ENCODE measurements around the gene RAB39B. TPM values are rescaled to one million over a fixed set of nuclear protein-coding genes. Genes with fewer than 3 reads are reported as not detected.
A peak's percentile ranks its signal among the peaks of the same experiment; 100 is the strongest.
"Not testable (repeated sequence)": the region's sequence is repeated elsewhere in the genome, so short reads cannot be mapped to it uniquely, and the experiment has no call there.

The RAB39B gene, protein sequence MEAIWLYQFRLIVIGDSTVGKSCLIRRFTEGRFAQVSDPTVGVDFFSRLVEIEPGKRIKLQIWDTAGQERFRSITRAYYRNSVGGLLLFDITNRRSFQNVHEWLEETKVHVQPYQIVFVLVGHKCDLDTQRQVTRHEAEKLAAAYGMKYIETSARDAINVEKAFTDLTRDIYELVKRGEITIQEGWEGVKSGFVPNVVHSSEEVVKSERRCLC
- total RNA-seq: 0.51 TPM

DNA sequence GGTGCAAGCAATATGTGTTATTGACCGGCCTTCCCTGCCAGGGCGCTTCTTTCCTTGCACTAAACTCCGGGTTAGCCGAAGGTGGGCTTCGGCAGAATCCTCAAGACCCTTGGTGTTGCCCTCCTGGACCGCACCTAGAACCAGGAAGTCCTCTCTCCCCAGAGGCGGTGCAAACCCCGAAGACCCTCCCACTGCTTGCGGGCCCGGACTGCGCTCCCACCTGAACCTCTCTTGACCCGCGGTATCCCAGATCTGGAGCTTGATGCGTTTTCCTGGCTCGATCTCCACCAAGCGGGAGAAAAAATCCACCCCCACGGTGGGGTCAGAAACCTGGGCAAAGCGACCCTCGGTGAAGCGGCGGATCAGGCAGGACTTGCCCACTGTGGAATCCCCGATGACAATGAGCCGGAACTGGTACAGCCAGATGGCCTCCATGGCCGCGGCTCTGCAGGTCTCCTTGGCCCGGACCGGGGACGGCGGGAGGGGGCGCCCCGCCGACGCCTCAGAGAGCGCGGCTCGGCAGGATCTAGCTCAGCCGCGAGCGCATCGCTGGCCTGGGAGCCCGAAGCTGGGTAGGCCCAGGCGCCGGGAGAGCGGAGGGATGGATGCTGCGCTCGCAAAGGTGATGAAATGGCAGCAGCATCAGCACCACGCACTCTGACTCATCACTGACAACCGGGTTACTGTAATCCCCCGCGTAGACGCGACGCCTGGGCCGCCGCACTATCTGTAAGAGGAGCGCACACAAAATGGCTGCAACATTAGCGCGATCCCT, at the start of gene RAB39B:
Gene RAB39B (minus strand): TSS at position 638 of the 775 bp plus-strand sequence. CDS start 203 bp downstream, at position 435.
- peak; percentile 57 for DNase-seq

DNA sequence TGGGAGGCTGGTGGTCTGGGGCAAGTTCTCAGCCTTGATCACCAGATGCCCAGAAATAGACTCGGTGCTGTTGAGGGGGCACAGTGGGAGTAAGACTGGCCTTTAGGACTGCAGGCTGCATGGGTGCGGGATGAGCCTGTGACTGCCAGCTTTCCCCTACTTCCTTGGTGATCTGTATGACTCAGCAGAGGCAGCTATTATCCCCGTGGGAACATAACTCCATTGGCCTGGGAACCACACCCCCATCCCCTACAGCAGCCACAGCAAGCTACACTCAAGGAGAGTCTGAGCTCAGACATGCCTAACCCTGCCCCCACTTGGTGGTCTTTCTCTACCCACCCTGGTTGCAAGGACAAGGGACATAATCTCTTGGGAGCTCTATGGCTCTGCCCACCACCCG, 49.5 kb upstream of the RAB39B start:
- DNase-seq: no peak

DNA sequence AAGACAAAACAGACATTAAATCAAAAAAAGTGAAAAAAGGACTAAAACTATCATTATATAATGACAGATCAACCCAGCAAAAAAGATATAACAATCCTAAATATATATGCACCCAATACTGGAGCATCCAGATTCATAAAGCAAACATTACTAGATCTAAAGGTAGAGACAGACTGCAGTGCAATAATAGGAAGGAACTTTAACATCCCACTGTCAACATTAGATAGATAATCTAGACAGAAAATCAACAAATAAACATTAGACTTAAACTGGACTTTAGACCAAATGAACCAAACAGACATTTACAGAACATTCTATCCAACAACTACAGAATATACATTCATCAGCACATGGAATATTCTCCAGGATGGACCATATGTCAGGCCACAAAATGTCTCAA, 29.5 kb upstream of the RAB39B start:
- DNase-seq: no peak

DNA sequence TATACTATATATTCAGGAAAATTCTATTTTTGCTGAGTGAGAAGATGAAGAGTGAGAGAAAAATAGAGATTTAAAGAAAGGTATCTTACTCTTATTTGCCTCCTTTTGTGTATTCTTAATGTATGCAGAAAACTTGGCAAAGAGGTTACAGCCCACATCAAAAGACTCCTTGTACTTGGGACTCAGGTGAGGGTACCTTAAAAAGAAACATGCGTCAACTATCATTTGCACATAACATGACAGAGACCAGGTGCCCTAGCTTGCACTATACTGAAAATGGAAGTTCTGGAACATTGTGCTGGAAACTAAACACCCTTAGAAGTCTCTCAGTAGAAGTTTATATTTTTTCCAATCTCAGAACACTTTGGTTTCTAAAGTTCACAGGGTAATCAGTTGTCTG, 15.6 kb upstream of the RAB39B start:
- DNase-seq: no peak

DNA sequence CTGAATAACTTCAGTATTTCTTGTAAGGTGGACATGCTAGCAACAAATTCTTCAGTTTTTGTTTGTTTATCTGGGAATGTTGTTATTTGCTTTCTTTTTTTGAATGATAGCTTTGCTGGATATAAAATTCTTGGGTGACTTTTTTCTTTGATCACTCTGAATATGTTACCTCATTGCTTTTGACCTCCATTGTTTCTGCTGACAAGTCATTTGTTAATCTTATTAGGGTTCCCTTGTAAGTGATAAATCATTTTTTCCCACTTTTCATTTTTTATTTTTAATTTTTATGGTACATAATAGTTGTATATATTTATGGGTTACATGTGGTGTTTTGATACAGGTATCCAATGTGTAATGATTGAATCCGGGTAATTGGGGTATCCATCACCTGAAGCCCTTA, 6.7 kb upstream of the RAB39B start:
- DNase-seq: no peak

DNA sequence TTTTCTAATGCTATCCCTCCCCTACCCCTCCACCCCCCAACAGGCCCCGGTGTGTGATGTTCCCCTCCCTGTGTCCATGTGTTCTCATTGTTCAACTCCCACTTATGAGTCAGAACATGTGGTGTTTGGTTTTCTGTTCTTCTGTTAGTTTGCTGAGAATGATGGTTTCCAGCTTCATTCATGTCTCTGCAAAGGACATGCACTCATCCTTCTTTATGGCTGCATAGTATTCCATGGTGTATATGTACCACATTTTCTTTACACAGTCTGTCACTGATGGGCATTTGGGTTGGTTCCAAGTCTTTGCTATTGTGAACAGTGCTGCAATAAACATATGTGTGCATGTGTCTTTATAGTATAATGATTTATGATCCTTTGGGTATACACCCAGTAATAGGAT, 3.7 kb upstream of the RAB39B start:
- DNase-seq: not testable (repeated sequence)

DNA sequence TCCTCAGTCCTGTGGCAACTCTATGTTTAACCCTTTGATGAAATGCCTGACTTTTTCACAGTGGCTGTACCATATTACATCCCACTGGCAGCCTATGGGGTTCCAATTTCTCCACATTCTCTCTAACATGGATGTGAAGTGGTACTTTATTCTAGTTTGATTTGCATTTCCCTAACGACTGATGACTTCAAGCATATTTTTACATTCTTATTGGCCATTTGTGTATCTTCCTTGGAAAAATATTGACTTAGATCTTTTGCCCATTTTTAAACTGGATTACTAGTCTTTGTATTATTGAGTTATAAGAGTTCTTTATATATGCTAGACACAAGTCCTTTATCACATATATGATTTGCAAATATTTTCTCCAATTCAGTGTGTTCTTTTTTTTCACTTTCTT, 2.1 kb upstream of the RAB39B start:
- DNase-seq: no peak

DNA sequence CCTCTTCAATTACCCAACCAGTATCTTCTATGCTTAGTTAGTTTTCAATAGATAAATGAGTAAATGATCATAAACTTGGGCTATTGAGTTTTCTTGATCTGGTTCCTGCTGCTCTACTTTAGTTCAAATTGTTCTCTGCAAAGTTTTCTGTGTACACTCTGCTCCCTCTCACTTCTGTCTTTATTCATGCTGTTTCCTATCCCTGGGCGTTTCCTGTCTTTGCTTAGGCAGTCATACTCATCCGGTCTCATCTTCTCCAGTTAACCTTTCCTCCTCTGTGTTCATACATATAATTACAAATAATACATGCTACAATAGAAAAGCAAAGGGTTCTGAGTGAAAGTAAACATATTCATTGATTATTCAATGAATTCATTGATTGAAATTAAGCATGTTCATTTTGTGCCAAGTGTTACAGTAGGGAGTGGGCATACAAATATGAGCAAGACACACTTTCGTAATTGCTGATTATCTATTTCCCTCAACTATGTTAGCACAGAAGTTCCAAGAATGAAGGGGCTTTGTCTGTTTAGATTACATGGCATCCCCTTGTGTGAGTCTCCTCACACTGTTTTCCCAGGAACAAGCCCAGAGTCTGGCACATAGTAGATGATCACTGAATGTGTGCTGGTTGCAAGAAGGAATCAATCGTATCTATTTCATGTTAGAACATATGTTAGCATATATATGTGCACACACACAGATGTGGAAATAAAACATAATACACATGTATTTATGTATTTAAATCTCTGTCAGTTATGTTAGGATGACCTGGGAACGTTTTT, 1.1 kb downstream of the RAB39B start:
- DNase-seq: no peak

DNA sequence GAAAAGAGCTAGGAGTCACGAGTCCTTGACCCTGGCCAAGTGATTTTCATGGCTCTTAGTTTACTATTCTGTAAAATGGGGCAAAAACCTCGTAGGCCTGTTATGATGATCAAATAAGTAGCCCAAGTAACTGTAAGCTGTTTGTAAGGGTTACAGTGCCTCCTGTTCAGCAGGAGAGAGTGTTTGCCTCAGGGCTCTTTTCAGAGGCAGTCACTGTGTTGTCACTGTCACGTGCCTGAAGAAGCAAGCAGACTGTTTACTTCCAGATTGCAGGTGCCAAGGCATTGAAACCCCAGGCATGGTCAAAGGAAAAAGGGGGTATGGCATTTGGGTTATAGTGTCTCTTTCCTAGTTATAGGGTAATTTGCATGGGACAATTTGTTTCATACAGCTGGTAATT, 4.5 kb downstream of the RAB39B start:
- DNase-seq: no peak

DNA sequence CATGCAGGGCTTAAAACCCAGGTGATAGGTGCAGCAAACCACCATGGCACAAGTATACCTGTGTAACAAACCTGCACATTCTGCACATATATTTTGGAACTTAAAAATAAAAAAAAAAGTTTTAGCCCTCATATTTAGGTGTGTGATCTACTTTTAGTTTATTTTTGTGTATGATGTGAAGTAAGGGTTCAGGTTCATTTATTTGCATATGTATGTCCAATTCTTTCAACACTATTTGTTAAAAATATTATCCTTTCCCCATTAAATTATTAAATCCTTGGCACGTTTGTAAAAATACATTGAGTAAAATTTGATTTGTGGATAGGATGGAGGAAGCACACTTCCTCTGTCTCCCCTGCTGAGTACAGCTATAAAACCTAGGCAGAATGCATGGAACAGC, 12.9 kb downstream of the RAB39B start:
- no peak for DNase-seq

DNA sequence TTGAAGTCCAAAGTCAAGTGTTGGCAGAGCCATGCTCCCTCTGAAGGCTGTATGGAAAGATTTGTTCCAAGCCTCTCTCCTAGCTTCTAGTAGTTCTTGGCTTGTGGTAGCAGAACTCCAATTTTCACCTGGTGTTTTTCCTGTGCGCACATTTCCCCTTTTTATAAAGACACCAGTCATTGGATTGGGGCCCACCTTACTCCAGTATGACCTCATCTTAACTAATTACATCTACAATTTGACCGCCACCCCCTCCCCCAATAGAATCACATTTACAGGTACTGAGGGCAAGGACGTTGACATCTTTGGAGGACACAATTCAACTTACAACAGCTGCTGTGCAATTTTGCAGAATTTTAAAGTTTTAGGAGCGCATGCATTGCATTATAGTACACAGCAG, 16.8 kb downstream of the RAB39B start:
- DNase-seq: no peak

DNA sequence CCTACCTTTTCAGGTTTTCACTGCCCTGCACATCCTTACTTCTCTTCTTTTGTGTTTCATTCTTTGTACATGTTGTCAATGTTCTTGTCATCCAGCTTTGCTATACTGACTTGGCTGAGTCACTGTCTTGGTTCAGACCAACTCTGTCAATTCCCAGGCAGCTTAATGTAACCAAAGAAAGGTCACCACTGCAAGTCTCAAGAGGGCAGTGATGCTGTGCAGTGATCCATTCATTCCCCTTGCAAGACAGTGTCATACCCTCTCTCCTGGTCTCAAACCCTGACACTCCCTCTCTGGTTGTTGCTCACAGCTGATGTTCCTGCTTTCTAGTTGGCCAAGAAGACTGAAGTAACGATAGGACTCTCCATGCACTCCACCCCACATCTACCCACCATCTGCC, 17.5 kb downstream of the RAB39B start:
- DNase-seq: no peak

DNA sequence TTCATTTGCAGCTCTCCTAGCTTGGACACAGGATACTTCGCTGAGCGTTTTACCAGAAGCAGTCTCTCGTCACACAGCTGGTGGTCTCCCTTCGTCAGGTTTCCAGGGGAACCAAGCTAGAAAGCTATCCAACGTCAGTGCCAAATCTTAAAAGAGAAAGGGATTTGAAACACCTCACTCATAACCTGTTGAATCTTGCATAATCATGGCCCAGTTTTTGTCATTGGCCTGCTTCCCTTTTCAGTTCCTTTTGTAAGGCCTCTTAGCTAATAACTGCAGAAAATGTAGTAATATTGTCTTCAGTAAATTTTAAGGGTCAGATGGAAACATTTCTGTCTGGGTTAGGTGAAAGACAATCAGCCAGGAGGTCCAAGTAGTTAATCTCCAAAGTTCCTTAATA, 22.0 kb downstream of the RAB39B start:
- peak; percentile 1 for DNase-seq

DNA sequence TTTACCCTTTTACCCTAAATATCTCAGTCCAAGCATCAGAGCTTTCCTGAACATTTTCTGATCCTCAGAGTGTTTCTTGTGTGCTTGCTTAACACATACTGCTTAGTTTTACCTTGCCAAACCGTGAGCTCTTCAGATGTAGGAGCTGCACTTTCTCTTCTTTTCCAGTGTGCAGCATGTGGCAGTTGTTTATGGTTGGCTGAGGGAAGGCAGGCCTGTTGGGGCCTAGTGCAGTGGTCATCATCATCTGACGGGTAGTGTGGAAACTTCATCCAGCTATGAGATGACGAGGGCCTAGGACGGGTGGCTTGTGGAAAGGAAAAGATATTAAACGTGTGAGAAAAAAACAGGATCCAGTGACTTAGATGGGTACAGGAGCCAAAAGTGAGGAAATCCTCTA, 26.6 kb downstream of the RAB39B start:
- DNase-seq: no peak

DNA sequence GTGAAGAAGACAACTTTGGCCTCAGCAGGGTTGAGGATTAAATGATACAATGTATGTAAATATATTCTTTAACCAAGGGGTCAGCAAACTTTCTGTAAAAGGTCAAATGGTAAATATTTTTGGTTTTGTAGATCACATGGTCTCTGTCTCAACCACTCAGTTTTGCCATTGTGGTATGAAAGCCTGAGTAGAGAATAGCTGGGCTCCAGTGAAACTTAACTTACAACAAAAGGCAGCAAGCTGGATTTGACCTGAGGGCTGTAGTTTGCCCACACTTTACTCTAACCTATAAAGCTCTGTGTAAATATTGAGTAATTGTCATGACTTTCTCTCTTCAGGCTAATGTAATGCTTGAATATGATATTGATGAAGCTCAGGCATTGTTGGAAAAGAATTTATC, 28.4 kb downstream of the RAB39B start:
- no peak for DNase-seq

DNA sequence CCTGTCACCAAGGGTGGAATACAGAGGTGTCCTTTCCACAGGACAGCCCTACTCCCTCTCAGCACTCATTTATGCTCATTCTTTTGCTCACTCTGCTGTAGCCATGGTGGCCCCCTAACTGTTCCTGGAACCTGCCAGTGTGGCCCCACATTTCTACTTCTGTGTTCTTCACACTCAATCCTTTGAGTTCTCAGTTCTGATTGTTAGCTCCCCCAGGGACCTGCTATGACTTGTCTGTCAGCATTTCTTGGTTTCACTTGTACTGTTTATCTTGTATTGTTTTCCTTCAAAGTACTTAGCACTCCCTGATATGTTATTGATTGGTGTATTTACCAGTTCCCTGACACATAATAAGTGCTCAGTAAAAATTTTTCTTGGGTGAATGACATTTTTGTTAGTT, 33.1 kb downstream of the RAB39B start:
- DNase-seq: no peak

DNA sequence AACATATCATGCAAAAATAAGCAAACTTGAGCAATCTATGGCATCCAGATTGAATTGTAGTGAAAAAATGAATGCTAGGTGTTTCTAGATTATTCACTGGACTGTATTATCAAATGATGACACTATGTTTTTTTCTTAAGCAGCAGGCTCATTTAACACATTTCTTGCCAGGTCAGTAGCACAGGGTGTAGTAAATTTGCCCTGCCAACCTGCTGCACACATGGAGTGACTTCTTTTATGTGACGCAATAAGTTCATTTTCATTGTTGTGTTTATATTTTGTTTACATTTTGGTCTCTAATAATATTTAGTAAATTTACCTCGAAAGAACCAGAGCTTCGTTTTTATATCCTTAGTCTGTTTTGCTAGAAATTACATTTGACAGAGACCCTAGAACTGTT, 38.5 kb downstream of the RAB39B start:
- DNase-seq: no peak

DNA sequence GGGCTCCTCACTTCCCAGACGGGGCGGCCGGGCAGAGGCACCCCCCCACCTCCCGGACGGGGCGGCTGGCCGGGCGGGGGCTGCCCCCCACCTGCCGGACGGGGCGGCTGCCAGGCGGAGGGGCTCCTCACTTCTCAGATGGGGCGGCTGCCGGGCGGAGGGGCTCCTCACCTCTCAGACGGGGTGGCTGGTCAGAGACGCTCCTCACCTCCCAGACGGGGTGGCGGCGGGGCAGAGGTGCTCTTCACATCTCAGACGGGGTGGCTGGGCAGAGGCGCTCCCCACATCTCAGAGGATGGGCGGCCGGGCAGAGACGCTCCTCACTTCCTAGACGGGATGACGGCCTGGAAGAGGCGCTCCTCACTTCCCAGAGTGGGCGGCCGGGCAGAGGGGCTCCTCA, 40.5 kb downstream of the RAB39B start:
- not testable (repeated sequence) for DNase-seq

DNA sequence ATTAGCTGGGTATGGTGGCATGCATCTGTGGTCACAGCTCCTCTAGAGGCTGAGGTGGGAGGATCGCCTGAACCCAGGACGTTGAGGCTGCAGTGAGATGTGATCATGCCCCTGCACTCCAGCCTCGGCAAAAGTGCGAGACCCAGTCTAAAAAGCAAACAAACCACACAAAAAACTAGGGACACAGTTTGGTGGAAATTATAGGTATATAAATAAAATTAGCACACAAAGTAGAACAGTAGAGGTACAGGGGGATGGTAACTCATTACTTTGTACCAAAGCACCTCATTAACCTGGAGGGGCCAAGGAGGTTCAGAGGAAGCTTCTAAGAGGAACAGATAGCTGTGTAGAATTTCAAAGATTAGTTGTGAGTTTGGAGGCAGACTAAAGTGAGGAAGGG, 42.9 kb downstream of the RAB39B start:
- no peak for DNase-seq

DNA sequence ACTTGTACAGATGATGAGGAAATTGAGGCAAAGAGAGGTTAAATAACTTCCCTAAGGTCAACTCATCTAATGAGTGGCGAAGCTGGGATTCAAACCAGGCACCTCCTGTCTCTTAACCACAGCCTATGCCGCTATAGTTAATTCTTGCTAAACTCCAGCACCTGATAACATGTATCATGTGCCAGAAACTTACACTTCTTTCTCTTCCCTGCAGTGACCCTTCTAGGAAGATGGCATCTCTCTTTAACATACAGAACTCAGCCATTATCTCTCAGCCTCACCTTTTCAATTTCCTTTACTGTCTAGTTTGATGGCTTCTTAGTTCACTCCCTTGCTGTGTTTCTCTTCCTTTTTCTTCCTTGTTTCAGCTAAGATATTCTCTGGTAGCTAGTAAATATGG, 45.5 kb downstream of the RAB39B start:
- no peak for DNase-seq

DNA sequence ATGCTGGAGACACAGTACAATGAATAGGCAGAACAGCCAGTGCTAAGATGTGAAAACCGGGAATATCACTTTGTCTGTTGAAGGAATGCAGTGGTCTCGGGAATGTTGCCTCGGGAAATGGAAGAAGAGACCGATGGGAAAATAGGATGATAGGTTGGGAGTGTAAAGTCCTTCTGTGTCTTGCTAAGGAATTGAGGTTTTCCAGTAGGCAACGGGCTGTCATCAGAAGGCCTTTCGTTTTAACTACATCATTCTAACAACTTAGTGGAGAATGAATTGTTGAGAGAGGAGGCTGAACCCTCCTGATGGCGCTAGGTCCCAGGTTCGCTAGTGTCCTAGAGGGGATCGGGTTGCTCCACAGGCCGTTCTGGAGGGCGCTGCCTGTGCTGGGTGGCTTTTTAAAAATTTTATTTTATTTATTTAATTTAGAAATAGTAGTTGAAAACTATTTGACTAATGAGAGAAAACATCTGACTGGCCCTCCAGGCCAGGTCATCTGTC, 47.3 kb downstream of the RAB39B start:
- no peak for DNase-seq

DNA sequence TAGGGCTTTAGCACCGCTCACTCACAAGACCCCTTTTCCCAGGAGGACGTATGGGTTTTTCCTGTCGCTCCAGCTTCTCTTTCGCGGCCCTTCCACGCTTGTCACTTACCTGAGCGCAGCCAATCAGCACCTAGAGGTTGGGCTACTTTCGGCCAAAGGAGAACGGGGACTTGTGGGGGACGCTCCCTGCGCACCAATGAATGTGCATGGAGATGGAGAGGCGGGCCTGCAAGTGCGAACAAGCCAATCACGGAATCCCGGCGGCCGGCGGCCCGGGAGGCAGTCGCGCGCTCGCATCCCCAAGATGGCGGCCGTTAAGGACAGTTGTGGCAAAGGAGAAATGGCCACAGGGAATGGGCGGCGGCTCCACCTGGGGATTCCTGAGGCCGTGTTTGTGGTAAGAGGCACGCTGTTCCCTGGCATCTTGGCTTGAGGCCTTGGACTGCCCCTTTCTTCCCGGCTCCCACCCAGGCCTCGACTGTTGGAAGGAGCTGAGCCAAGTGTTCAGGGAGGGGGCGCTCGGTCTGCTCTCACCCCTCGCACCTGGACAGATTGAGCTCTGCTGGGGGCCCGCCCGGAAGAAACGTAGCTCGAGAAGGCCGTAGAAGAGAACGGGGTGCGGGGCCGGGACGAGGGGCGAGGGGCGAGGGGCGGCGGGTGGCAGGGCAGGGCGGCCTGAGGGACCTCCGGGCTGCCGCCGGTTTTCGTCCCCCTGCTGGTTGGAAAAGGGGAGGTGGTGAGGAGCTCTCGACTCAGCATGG, 47.9 kb downstream of the RAB39B start, which contains the start of gene VBP1:
Gene VBP1 (plus strand): TSS at position 282 of the 761 bp plus-strand sequence. CDS start 23 bp downstream, at position 305.
- peak; percentile 96 for DNase-seq

Data from tongue (tissue), 2 donors.